Lung (tissue), 12 donors: ENCODE results near the gene CLDN2. TPM values are rescaled to one million over a fixed set of nuclear protein-coding genes. Genes with fewer than 3 reads are reported as not detected.

Experiments used
- ATAC-seq: fragments of 200-7000 bp; cut with Tn5 transposase; one replicate; pipeline ENCODE4 v1.9.1; 2020; ENCODE audit warnings: moderate number of reproducible peaks; ENCODE audit not compliant: insufficient read depth, low FRiP score
- DNase-seq, 3 donors: peaks; one replicate each; pipeline ENCODE4 v3.0.0-alpha.2; 2013 to 2017
- H3K27ac ChIP-seq, 2 donors: one replicate each; pipeline ENCODE4 v1.5.1; 2013; ENCODE audit warnings: mild to moderate bottlenecking in 2 of 2, moderate library complexity in 2 of 2, control low read depth in 1 of 2, inconsistent platforms in 1 of 2, low read depth in 1 of 2, low read length in 1 of 2
- H3K27me3 ChIP-seq, 3 donors: one replicate each; pipeline ENCODE4 v1.5.1; 2013; ENCODE audit warnings: low read length in 2 of 3; ENCODE audit not compliant: control insufficient read depth in 3 of 3, insufficient read depth in 3 of 3
- H3K36me3 ChIP-seq, 4 donors: one replicate each; pipeline ENCODE4 v1.5.1; 2013; ENCODE audit warnings: low read length in 4 of 4, mild to moderate bottlenecking in 1 of 4, moderate library complexity in 1 of 4; ENCODE audit not compliant: control insufficient read depth in 4 of 4, insufficient read depth in 4 of 4
- H3K4me1 ChIP-seq, 5 donors: one replicate each; pipeline ENCODE4 v1.5.1; 2013; ENCODE audit warnings: low read length in 5 of 5, mild to moderate bottlenecking in 2 of 5, moderate library complexity in 1 of 5; ENCODE audit not compliant: control insufficient read depth in 5 of 5, insufficient read depth in 5 of 5
- H3K4me3 ChIP-seq: one replicate; pipeline ENCODE4 v1.5.1; 2013; ENCODE audit warnings: mild to moderate bottlenecking, control low read depth, moderate library complexity
- H3K9ac ChIP-seq, 2 donors: one replicate each; pipeline ENCODE4 v1.5.1; 2013; ENCODE audit warnings: low read length in 2 of 2, control low read depth in 1 of 2; ENCODE audit not compliant: insufficient read depth in 1 of 2
- H3K9me3 ChIP-seq, 4 donors: one replicate each; pipeline ENCODE4 v1.5.1; 2013; ENCODE audit warnings: low read length in 3 of 4, mild to moderate bottlenecking in 1 of 4, moderate library complexity in 1 of 4; ENCODE audit not compliant: control insufficient read depth in 4 of 4, insufficient read depth in 3 of 4
- WGBS, 2 donors: extraction: QIAGEN DNeasy Blood & Tissue Kit; methylation state at CpG; one replicate each; pipeline ENCODE4 v1.1.7; 2013; 5-methylcytosine and 5-hydroxymethylcytosine counted together
- polyA plus RNA-seq, 2 donors: library from polyadenylated mRNA; stranded (reverse); fragments of 200-250 nt; gene quantifications; one replicate each; pipeline ENCODE4 v1.2.1, GENCODE V29; 2013
- total RNA-seq, 2 donors: library from RNA; depleted of rRNA in 1 of 2; stranded (reverse); fragments of >200 nt in 1 of 2; gene quantifications; one replicate each; pipeline ENCODE4 v1.2.1, GENCODE V29; 2014 to 2021
- TF ChIP-seq, protein P1 (sequence below): IDR thresholded peaks from 2 replicates; pipeline ENCODE4 v1.5.1; 2012; ENCODE audit warnings: mild to moderate bottlenecking; ENCODE audit errors: control extremely low read depth, extremely low read depth
- donor health status: control.
- donor health status: control.
- donor health status: Bipolar disorder and iron deficiency.
- donor health status: healthy.
- donor health status: DM: yes; HTN: yes; CAD: no.

The CLDN2 gene
- total and polyA plus RNA-seq, 4 donors = 0.07 to 0.46 (median 0.28) TPM; not detected in 1

GRCh38 chrX:106899276-106899675 lies 20.9 kb upstream of the CLDN2 start:
- Histone ChIP-seq H3K9ac (no peak overlapping the region), H3K36me3 (no peaks in the 10 kb centered on the region), H3K4me1 (no peaks in the 10 kb centered on the region), H3K4me3 (no peak overlapping the region), H3K9me3 (peaks cover 0 to 2% (median 0%) of the 10 kb centered on the region in 4 donors), H3K27me3 (peaks cover 0 to 16% (median 0%) of the 10 kb centered on the region in 3 donors), H3K27ac (no peak overlapping the region)
- TF ChIP-seq, protein P1, sequence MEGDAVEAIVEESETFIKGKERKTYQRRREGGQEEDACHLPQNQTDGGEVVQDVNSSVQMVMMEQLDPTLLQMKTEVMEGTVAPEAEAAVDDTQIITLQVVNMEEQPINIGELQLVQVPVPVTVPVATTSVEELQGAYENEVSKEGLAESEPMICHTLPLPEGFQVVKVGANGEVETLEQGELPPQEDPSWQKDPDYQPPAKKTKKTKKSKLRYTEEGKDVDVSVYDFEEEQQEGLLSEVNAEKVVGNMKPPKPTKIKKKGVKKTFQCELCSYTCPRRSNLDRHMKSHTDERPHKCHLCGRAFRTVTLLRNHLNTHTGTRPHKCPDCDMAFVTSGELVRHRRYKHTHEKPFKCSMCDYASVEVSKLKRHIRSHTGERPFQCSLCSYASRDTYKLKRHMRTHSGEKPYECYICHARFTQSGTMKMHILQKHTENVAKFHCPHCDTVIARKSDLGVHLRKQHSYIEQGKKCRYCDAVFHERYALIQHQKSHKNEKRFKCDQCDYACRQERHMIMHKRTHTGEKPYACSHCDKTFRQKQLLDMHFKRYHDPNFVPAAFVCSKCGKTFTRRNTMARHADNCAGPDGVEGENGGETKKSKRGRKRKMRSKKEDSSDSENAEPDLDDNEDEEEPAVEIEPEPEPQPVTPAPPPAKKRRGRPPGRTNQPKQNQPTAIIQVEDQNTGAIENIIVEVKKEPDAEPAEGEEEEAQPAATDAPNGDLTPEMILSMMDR = no peak
- ATAC-seq = no peak
- WGBS, 2 donors = 44 to 63% methylated on average over 2 of the region's 2 CpGs
- DNase-seq = no peak

- H3K36me3 ChIP-seq = no peaks in the 10 kb centered on the region
- no peak overlapping the region for H3K9ac ChIP-seq
- no peak overlapping the region for H3K4me3 ChIP-seq
- peaks cover 0 to 2% (median 0%) of the 10 kb centered on the region in 4 donors for H3K9me3 ChIP-seq
- ATAC-seq (no peak), DNase-seq (no peak)
- 89 to 92% methylated on average over 1 of the region's 1 CpG for WGBS, 2 donors
- TF ChIP-seq, protein P1 = no peak
- H3K27ac ChIP-seq = no peak overlapping the region
- no peaks in the 10 kb centered on the region for H3K4me1 ChIP-seq
- H3K27me3 ChIP-seq = peaks cover 0 to 16% (median 2%) of the 10 kb centered on the region in 3 donors
Measured at GRCh38 chrX:106899841-106900240, 20.4 kb upstream of the CLDN2 start.

GRCh38 chrX:106901341-106901740 lies 18.9 kb upstream of the CLDN2 start:
- WGBS, 2 donors = 74 to 82% methylated on average over 3 of the region's 3 CpGs
- TF ChIP-seq, protein P1 = no peak
- Histone ChIP-seq H3K9ac (no peak overlapping the region), H3K9me3 (peaks cover 0 to 3% (median 0%) of the 10 kb centered on the region in 4 donors), H3K4me1 (peaks cover 0 to 4% (median 0%) of the 10 kb centered on the region in 5 donors), H3K27me3 (peaks cover 0 to 13% (median 10%) of the 10 kb centered on the region in 3 donors), H3K27ac (no peak overlapping the region), H3K4me3 (no peak overlapping the region), H3K36me3 (no peaks in the 10 kb centered on the region)
- DNase-seq (no peak), ATAC-seq (no peak)

- Histone ChIP-seq H3K9me3 (peaks cover 0 to 3% (median 0%) of the 10 kb centered on the region in 4 donors), H3K36me3 (no peaks in the 10 kb centered on the region), H3K4me3 (no peak overlapping the region), H3K27ac (no peak overlapping the region), H3K9ac (no peak overlapping the region), H3K27me3 (peaks cover 0 to 13% (median 12%) of the 10 kb centered on the region in 3 donors), H3K4me1 (peaks cover 0 to 4% (median 0%) of the 10 kb centered on the region in 5 donors)
- ATAC-seq (no peak), DNase-seq (no peak)
- TF ChIP-seq, protein P1 = no peak
- 66 to 80% methylated on average over 4 of the region's 4 CpGs for WGBS, 2 donors
Measured at GRCh38 chrX:106901781-106902219, 18.4 kb upstream of the CLDN2 start.
